Lower leg skin (tissue), 3 donors: Measurements from ENCODE around the gene LCE1A.

ENCODE experiments used
- CTCF ChIP-seq, 3 donors: fragments of 450-650 bp; IDR thresholded peaks; one replicate each; pipeline ENCODE4 v1.5.1; 2016; ENCODE audit warnings: antibody characterized with exemption in 3 of 3, mild to moderate bottlenecking in 3 of 3, moderate library complexity in 2 of 3
- POLR2A ChIP-seq, 2 donors: fragments of 450-650 bp; IDR thresholded peaks; one replicate each; pipeline ENCODE4 v1.6.1; 2016 to 2017; ENCODE audit warnings: antibody characterized with exemption in 2 of 2, mild to moderate bottlenecking in 1 of 2, moderate library complexity in 1 of 2

- TF ChIP-seq POLR2A (IDR thresholded peaks at IDR 0.05), result no peak
- no peak for TF ChIP-seq CTCF (IDR thresholded peaks at IDR 0.05)
These were observed 31.6 kb upstream of the LCE1A start for GRCh38 chr1:152795686-152796085.
